CD14-positive monocyte (primary cell): ENCODE results near the gene GAPDHS. TPM values are rescaled to one million over a fixed set of nuclear protein-coding genes. Genes with fewer than 3 reads are reported as not detected.

Experiments used
- DNase-seq, 3 donors: peaks; one replicate each; pipeline ENCODE4 v3.0.0-alpha.2; 2011 to 2022
- H2AFZ ChIP-seq: 2 replicates; pipeline ENCODE4 v1.6.0; 2012; ENCODE audit warnings: mild to moderate bottlenecking, low read depth, low read length, inconsistent platforms; ENCODE audit not compliant: insufficient read depth, poor library complexity, severe bottlenecking
- H3K27ac ChIP-seq, 2 donors: 1 replicate in 1 of 2; 2 replicates in 1 of 2; pipeline ENCODE4 v1.5.1; 2012 to 2013; ENCODE audit warnings: low read length in 2 of 2, control low read depth in 1 of 2, inconsistent platforms in 1 of 2, low read depth in 1 of 2, mild to moderate bottlenecking in 1 of 2
- H3K27me3 ChIP-seq, 2 donors: one replicate each; pipeline versions ENCODE4 v1.6.0 to v1.6.1; 2011 to 2013; ENCODE audit warnings: low read length in 2 of 2; ENCODE audit not compliant: control insufficient read depth in 2 of 2, insufficient read depth in 2 of 2
- H3K36me3 ChIP-seq, 2 donors: replicated peaks in 1 of 2; 1 replicate in 1 of 2; 2 replicates in 1 of 2; pipeline versions ENCODE4 v1.5.1 to v1.6.1; 2012 to 2013; ENCODE audit warnings: low read length in 2 of 2, control low read depth in 1 of 2, inconsistent platforms in 1 of 2, mild to moderate bottlenecking in 1 of 2; ENCODE audit not compliant: insufficient read depth in 2 of 2, control insufficient read depth in 1 of 2
- H3K4me1 ChIP-seq, 2 donors: 1 replicate in 1 of 2; 2 replicates in 1 of 2; pipeline versions ENCODE4 v1.5.1 to v1.6.1; 2012 to 2013; ENCODE audit warnings: low read length in 2 of 2, control low read depth in 1 of 2, inconsistent platforms in 1 of 2, mild to moderate bottlenecking in 1 of 2, moderate library complexity in 1 of 2; ENCODE audit not compliant: insufficient read depth in 2 of 2, control insufficient read depth in 1 of 2
- H3K4me2 ChIP-seq: replicated peaks from 2 replicates; pipeline ENCODE3; 2012; ENCODE audit warnings: low read length, moderate library complexity, mild to moderate bottlenecking; ENCODE audit not compliant: poor library complexity, severe bottlenecking; ENCODE audit errors: extremely low read depth
- H3K4me3 ChIP-seq, 3 experiments: fragments of 200-600 bp in 1 of 3; sonication (generic) in 1 of 3; replicated peaks in 1 of 3; 1 replicate in 2 of 3; 2 replicates in 1 of 3; pipeline ENCODE4 v1.5.1; 2011 to 2013; ENCODE audit warnings: low read length in 3 of 3, mild to moderate bottlenecking in 3 of 3, control low read depth in 2 of 3, low read depth in 2 of 3, inconsistent platforms in 1 of 3, moderate library complexity in 1 of 3
- H3K79me2 ChIP-seq: 2 replicates; pipeline ENCODE4 v1.6.0; 2012; ENCODE audit warnings: mild to moderate bottlenecking, control low read depth, inconsistent platforms, low read length, moderate library complexity; ENCODE audit not compliant: insufficient read depth
- H3K9ac ChIP-seq: 2 replicates; pipeline ENCODE4 v1.6.0; 2017; ENCODE audit warnings: low read length, mild to moderate bottlenecking; ENCODE audit not compliant: insufficient read depth, poor library complexity, severe bottlenecking
- H3K9me3 ChIP-seq, 2 donors: replicated peaks in 1 of 2; 1 replicate in 1 of 2; 2 replicates in 1 of 2; pipeline versions ENCODE4 v1.5.1 to v1.6.1; 2012 to 2013; ENCODE audit warnings: low read length in 2 of 2, control low read depth in 1 of 2; ENCODE audit not compliant: control insufficient read depth in 1 of 2, insufficient read depth in 1 of 2
- H4K20me1 ChIP-seq: 2 replicates; pipeline ENCODE4 v1.6.0; 2012; ENCODE audit warnings: mild to moderate bottlenecking, low read length, control low read depth, moderate library complexity; ENCODE audit not compliant: insufficient read depth
- H3K27ac Mint-ChIP-seq, 7 donors: one replicate each; pipeline ENCODE4 v1.8.0; 2020; ENCODE audit warnings: mild to moderate bottlenecking in 7 of 7, mixed read lengths in 7 of 7, moderate library complexity in 6 of 7, inconsistent platforms in 2 of 7
- H3K27me3 Mint-ChIP-seq, 3 donors: one replicate each; pipeline ENCODE4 v1.8.0; 2021 to 2022; ENCODE audit warnings: low read depth in 3 of 3, mild to moderate bottlenecking in 3 of 3, mixed read lengths in 3 of 3, moderate library complexity in 3 of 3, inconsistent platforms in 1 of 3
- H3K36me3 Mint-ChIP-seq, 2 donors: one replicate each; pipeline ENCODE4 v1.8.0; 2020; ENCODE audit warnings: mixed read lengths in 2 of 2, inconsistent platforms in 1 of 2, mild to moderate bottlenecking in 1 of 2
- H3K4me1 Mint-ChIP-seq: one replicate; pipeline ENCODE4 v1.8.0; 2020; ENCODE audit warnings: mild to moderate bottlenecking, mixed read lengths
- H3K4me3 Mint-ChIP-seq, 2 donors: one replicate each; pipeline ENCODE4 v1.8.0; 2020; ENCODE audit warnings: mild to moderate bottlenecking in 2 of 2, mixed read lengths in 2 of 2, moderate library complexity in 1 of 2
- H3K9me3 Mint-ChIP-seq, 7 donors: one replicate each; pipeline ENCODE4 v1.8.0; 2020 to 2022; ENCODE audit warnings: mixed read lengths in 7 of 7, mild to moderate bottlenecking in 6 of 7, moderate library complexity in 6 of 7, inconsistent platforms in 2 of 7
- CTCF ChIP-seq: fragments of 200-600 bp; IDR thresholded peaks from one replicate; pipeline ENCODE4 v1.8.0; 2022; ENCODE audit warnings: antibody characterized with exemption, mild to moderate bottlenecking
- WGBS: methylation state at CpG from one replicate; pipeline ENCODE4 v1.1.5; 2013; ENCODE audit warnings: missing lambda C conversion rate; ENCODE audit not compliant: insufficient coverage; 5-methylcytosine and 5-hydroxymethylcytosine counted together
- intact Hi-C, 2 donors: fragments of 100-400 bp; cut with micrococcal nuclease; formaldehyde crosslinking; loops; one replicate each; pipeline versions ENCODE4 v1.15.0 to v1.15.1; 2023
- polyA plus RNA-seq, 3 donors: library from polyadenylated mRNA; depleted of rRNA in 1 of 3; unstranded in 2 of 3; stranded (reverse) in 1 of 3; fragments of 300-500 nt in 2 of 3; fragments of >200 nt in 1 of 3; fragmentation: Illumina TruSeq in 2 of 3; gene quantifications; 1 replicate in 2 of 3; 2 replicates in 1 of 3; pipeline ENCODE4 v1.2.3, GENCODE V29; 2012 to 2021

The GAPDHS gene
- polyA plus RNA-seq, 3 donors, result not detected

- no peak overlapping the region for H3K4me2 ChIP-seq
- H3K9ac ChIP-seq, result no peak overlapping the region
- DNase-seq, result no peak
- 62% methylated on average over 17 of the region's 17 CpGs for WGBS
- Mint-ChIP-seq H3K27ac (no peak overlapping the region), H3K9me3 (peaks cover 0 to 9% (median 2%) of the 10 kb centered on the region in 7 donors), H3K4me3 (no peak overlapping the region), H3K36me3 (no peaks in the 10 kb centered on the region), H3K4me1 (peaks cover 7% of the 10 kb centered on the region), H3K27me3 (peaks cover 28 to 46% (median 32%) of the 10 kb centered on the region in 3 donors)
- peaks cover 0 to 19% of the 10 kb centered on the region in 2 donors for H3K27me3 ChIP-seq
- no peaks in the 10 kb centered on the region for H3K79me2 ChIP-seq
- TF ChIP-seq CTCF, result no peak
- H3K4me1 ChIP-seq, result peaks cover 10 to 13% of the 10 kb centered on the region in 2 donors
- H3K4me3 ChIP-seq, result no peak overlapping the region
- H2AFZ ChIP-seq, result no peak overlapping the region
- no peaks in the 10 kb centered on the region for H4K20me1 ChIP-seq
- intact Hi-C loops, result no loop called here
- no peaks in the 10 kb centered on the region for H3K36me3 ChIP-seq
- no peak overlapping the region for H3K27ac ChIP-seq
- peaks cover 0 to 5% of the 10 kb centered on the region in 2 donors for H3K9me3 ChIP-seq
Measured at GRCh38 chr19:35562336-35562735, 29.1 kb downstream of the GAPDHS start.

- Mint-ChIP-seq H3K27me3 (peaks cover 23 to 42% (median 30%) of the 10 kb centered on the region in 3 donors), H3K27ac (no peak overlapping the region), H3K9me3 (peaks cover 0 to 8% (median 1%) of the 10 kb centered on the region in 7 donors), H3K4me3 (peak overlapping the region in 1 of 2 donors; percentile 33), H3K36me3 (no peaks in the 10 kb centered on the region), H3K4me1 (peaks cover 6% of the 10 kb centered on the region)
- no peaks in the 10 kb centered on the region for H3K36me3 ChIP-seq
- intact Hi-C loops, result no loop called here
- no peak overlapping the region for H2AFZ ChIP-seq
- H3K4me3 ChIP-seq, result no peak overlapping the region
- peaks cover 0 to 15% of the 10 kb centered on the region in 2 donors for H3K27me3 ChIP-seq
- no peak overlapping the region for H3K9ac ChIP-seq
- H3K4me1 ChIP-seq, result peaks cover 8 to 9% of the 10 kb centered on the region in 2 donors
- no peaks in the 10 kb centered on the region for H4K20me1 ChIP-seq
- 90% methylated on average over 2 of the region's 2 CpGs for WGBS
- no peaks in the 10 kb centered on the region for H3K79me2 ChIP-seq
- H3K27ac ChIP-seq, result no peak overlapping the region
- DNase-seq, result no peak
- no peak for TF ChIP-seq CTCF
- peaks cover 0 to 5% of the 10 kb centered on the region in 2 donors for H3K9me3 ChIP-seq
- H3K4me2 ChIP-seq, result no peak overlapping the region
Measured at GRCh38 chr19:35562776-35563175, 29.5 kb downstream of the GAPDHS start.
